Left lung (tissue), 10 donors: Measurements from ENCODE around the gene MAD2L1. TPM values are rescaled to one million over a fixed set of nuclear protein-coding genes. Genes with fewer than 3 reads are reported as not detected.

Experiments used
- ATAC-seq: fragments of 200-7000 bp; cut with Tn5 transposase; one replicate; pipeline ENCODE4 v1.9.1; 2020; ENCODE audit warnings: moderate library complexity
- DNase-seq, 4 donors: peaks; one replicate each; pipeline ENCODE4 v3.0.0-alpha.2; 2013 to 2020
- H3K27ac ChIP-seq, 2 donors: fragments of 200-600 bp; sonication (generic) in 1 of 2; one replicate each; pipeline versions ENCODE4 v1.5.0 to v1.8.0; 2020 to 2021
- H3K27me3 ChIP-seq, 2 donors: fragments of 200-600 bp; sonication (generic) in 1 of 2; one replicate each; pipeline versions ENCODE4 v1.5.0 to v1.8.0; 2020 to 2021
- H3K36me3 ChIP-seq, 2 donors: fragments of 200-600 bp; sonication (generic) in 1 of 2; one replicate each; pipeline versions ENCODE4 v1.5.0 to v1.8.0; 2020 to 2021
- H3K4me1 ChIP-seq, 2 donors: fragments of 200-600 bp; one replicate each; pipeline ENCODE4 v1.8.0; 2021
- H3K4me3 ChIP-seq, 2 donors: fragments of 200-600 bp; sonication (generic) in 1 of 2; one replicate each; pipeline versions ENCODE4 v1.5.0 to v1.8.0; 2020 to 2021; ENCODE audit warnings: mild to moderate bottlenecking in 1 of 2
- H3K9me3 ChIP-seq, 2 donors: fragments of 200-600 bp; sonication (generic) in 1 of 2; one replicate each; pipeline versions ENCODE4 v1.5.0 to v1.8.0; 2020 to 2021
- CTCF ChIP-seq, 2 donors: fragments of 200-600 bp; sonication (generic) in 1 of 2; IDR thresholded peaks; one replicate each; pipeline versions ENCODE4 v1.5.0 to v1.8.0; 2021; ENCODE audit warnings: antibody characterized with exemption in 2 of 2
- intact Hi-C, 2 donors: fragments of 100-400 bp; cut with DNase I; formaldehyde crosslinking; loops; one replicate each; pipeline versions ENCODE4 v1.11.2 to v1.14.2; 2022
- polyA plus RNA-seq, 6 donors: library from polyadenylated mRNA; unstranded; fragments of 120-200 nt; gene quantifications; one replicate each; pipeline ENCODE4 v1.2.1, GENCODE V29; 2013; ENCODE audit not compliant: insufficient read length in 6 of 6
- total RNA-seq, 2 donors: library from RNA; stranded (reverse); fragmentation: NEBNext Ultra II Directional; extraction: Animal tissue kit (Norgen Biotek cat#: 25700); gene quantifications; one replicate each; pipeline ENCODE4 v1.2.1, GENCODE V29; 2021
- donor health status: DM: no; HTN: yes; CAD: no.
- donor health status: DM: no; HTN: no; CAD: no.

The MAD2L1 gene
- total and polyA plus RNA-seq, 8 donors = 6.0 to 69.5 (median 36.2) TPM

GRCh38 chr4:120008957-120009356, 57.7 kb downstream of the MAD2L1 start:
- no peaks in the 10 kb centered on the region for H3K27me3 ChIP-seq
- intact Hi-C loops = no loop called here

GRCh38 chr4:120007896-120008436, 58.7 kb downstream of the MAD2L1 start:
- no peak overlapping the region for H3K4me3 ChIP-seq
- ATAC-seq (no peak), DNase-seq (no peak)
- no peaks in the 10 kb centered on the region for H3K4me1 ChIP-seq
- intact Hi-C loops = no loop called here
- H3K9me3 ChIP-seq = peaks cover 0 to 3% of the 10 kb centered on the region in 2 donors
- H3K36me3 ChIP-seq = no peaks in the 10 kb centered on the region
- no peak overlapping the region for H3K27ac ChIP-seq
- TF ChIP-seq CTCF (IDR thresholded peaks at IDR 0.05) = no peak
- H3K27me3 ChIP-seq = no peaks in the 10 kb centered on the region

More at GRCh38 chr4:120008957-120009356, 57.7 kb downstream of the MAD2L1 start:
- DNase-seq (no peak), ATAC-seq (no peak)
- no peak for TF ChIP-seq CTCF (IDR thresholded peaks at IDR 0.05)
- Histone ChIP-seq H3K4me1 (no peaks in the 10 kb centered on the region), H3K27ac (no peak overlapping the region), H3K36me3 (no peaks in the 10 kb centered on the region), H3K9me3 (peaks cover 0 to 5% of the 10 kb centered on the region in 2 donors), H3K4me3 (no peak overlapping the region)

- DNase-seq = peak in 2 of 4 donors; percentile 56 to 75
- Histone ChIP-seq H3K4me3 (no peak overlapping the region), H3K4me1 (no peaks in the 10 kb centered on the region), H3K36me3 (no peaks in the 10 kb centered on the region), H3K27me3 (no peaks in the 10 kb centered on the region), H3K27ac (no peak overlapping the region), H3K9me3 (peaks cover 0 to 3% of the 10 kb centered on the region in 2 donors)
- intact Hi-C loops = no loop called here
- no peak for ATAC-seq
- no peak for TF ChIP-seq CTCF (IDR thresholded peaks at IDR 0.05)
Measured at GRCh38 chr4:120007191-120007871, 59.3 kb downstream of the MAD2L1 start.
